Activated T-helper 2 cell treated with anti-CD3 and anti-CD28 coated beads, Interferon-gamma antibody, Interleukin-2, Interleukin-4, amounts not matched to agents 10 μg/mL and 5 μg/mL and 100 μg/mL, durations not matched to agents 14 hours and 24 hours and 36 hours (primary cell): ENCODE results near the gene EVA1B. TPM values are rescaled to one million over a fixed set of nuclear protein-coding genes. Genes with fewer than 3 reads are reported as not detected.

Source experiments
- DNase-seq: peaks from one replicate; pipeline ENCODE4 v3.0.0; 2021; ENCODE audit warnings: low spot score
- H3K27ac Mint-ChIP-seq: one replicate; pipeline ENCODE4 v1.8.0; 2021; ENCODE audit warnings: mixed read lengths
- H3K27me3 Mint-ChIP-seq: one replicate; pipeline ENCODE4 v1.8.0; 2021; ENCODE audit warnings: low read depth, mixed read lengths
- H3K36me3 Mint-ChIP-seq: one replicate; pipeline ENCODE4 v1.8.0; 2021; ENCODE audit warnings: low read depth, mixed read lengths
- H3K4me1 Mint-ChIP-seq: one replicate; pipeline ENCODE4 v1.8.0; 2021; ENCODE audit warnings: low read depth, mixed read lengths
- H3K4me3 Mint-ChIP-seq: one replicate; pipeline ENCODE4 v1.8.0; 2021; ENCODE audit warnings: low read depth, mild to moderate bottlenecking, moderate library complexity, mixed read lengths
- H3K9me3 Mint-ChIP-seq: one replicate; pipeline ENCODE4 v1.8.0; 2021; ENCODE audit warnings: mixed read lengths
- intact Hi-C: fragments of 100-400 bp; cut with micrococcal nuclease; formaldehyde crosslinking; loops from one replicate; pipeline ENCODE4 v1.15.1; 2023
- total RNA-seq: library from RNA; stranded (reverse); gene quantifications from 2 replicates; pipeline ENCODE4 v1.2.3, GENCODE V29; 2022

The EVA1B gene
- total RNA-seq, 1 donor from 2014 or later: 10.7 TPM

DNA sequence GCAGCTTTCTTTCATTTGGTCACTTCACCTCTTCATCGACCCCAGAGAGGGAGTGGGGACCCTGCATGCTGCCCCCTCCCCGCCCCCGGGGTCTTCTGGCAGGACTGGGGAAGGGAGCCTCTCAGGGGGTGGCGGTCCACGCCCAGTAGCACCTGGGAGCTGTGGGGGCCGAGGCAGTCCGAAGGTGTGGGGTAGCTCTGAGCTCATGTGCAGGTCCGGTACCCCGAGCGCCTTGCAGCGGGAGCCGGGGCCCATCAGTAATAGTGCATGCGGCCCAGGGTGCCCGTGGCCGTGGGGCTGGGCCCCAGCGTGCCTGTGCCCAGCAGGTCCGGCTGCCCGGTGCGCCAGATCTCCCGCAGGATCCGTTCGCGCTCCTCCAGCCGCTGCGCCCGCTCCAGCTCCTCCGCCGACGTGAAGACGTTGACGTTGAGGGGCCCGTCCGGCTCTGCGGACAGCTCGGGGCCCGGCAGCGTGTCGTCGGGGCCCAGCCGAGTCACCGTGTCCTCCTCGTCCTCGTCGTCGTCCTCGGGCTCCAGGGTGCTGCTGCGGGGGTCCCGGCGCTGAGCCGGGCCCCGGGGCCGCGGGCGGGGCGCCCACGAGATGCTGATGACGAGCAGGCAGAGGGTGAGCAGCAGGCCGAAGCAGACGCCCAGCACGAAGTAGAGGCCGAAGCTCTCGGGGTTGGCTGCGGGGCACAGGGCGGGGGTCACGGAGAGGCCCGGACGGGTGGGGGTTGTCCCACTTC lies 1.2 kb downstream of the EVA1B start:
- H3K27ac Mint-ChIP-seq: no peak overlapping the region
- DNase-seq: no peak
- intact Hi-C loops: loop anchor here (5.0 kb wide), 1 partner anchor 45 kb away; no protein-coding TSS in a partner anchor
- no peaks in the 10 kb centered on the region for H3K27me3 Mint-ChIP-seq
- peaks cover 4% of the 10 kb centered on the region for H3K36me3 Mint-ChIP-seq
- H3K9me3 Mint-ChIP-seq: no peaks in the 10 kb centered on the region
- H3K4me1 Mint-ChIP-seq: peaks cover 18% of the 10 kb centered on the region
- H3K4me3 Mint-ChIP-seq: peak overlapping the region; percentile 74

DNA sequence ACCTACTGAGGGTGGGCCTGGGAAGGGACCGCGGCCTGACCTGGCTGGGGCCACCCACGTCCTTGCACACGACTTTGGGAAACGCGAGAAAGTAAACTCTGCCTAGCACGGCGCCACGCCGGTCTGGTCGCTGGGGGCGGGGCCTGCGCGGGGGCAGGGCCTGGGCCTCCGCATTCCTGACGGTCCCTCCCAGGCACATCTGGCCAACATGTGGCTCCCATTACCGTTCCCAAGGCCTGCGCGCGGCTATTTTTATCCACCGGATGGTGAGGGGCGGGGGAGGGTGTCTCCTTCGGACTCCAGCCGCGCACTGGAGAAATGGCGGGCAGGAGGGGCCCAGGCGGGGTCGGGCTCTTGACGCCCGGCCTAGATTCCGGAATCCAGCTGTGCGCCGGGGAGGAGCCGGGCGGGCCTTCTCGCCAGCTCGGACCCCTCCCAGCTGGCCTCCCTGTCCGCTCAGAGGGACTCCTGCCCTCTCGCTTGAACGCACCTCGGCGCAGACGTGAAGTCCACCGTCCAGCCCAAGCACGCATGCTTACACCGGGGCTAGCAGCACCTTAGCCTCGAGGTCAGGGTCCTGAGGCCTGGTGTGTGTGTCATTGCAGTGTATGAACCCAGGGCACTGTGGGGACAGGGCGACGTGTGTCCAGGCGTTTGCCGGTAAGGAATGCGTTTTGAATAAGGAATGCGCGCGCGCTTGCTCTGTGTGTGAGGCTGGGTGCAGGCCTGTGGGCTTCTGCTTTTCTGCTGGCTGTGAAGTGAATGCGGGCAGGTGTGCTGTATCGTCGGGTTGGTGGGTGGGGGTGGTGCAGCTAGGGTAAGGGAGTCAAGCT lies 2.1 kb downstream of the EVA1B start:
- Mint-ChIP-seq H3K27me3 (no peaks in the 10 kb centered on the region), H3K4me1 (peaks cover 18% of the 10 kb centered on the region), H3K4me3 (peak overlapping the region; percentile 46), H3K9me3 (no peaks in the 10 kb centered on the region), H3K36me3 (peaks cover 8% of the 10 kb centered on the region), H3K27ac (no peak overlapping the region)
- intact Hi-C loops: loop anchor here (5.0 kb wide), 1 partner anchor 46 kb away; no protein-coding TSS in a partner anchor
- DNase-seq: no peak

DNA sequence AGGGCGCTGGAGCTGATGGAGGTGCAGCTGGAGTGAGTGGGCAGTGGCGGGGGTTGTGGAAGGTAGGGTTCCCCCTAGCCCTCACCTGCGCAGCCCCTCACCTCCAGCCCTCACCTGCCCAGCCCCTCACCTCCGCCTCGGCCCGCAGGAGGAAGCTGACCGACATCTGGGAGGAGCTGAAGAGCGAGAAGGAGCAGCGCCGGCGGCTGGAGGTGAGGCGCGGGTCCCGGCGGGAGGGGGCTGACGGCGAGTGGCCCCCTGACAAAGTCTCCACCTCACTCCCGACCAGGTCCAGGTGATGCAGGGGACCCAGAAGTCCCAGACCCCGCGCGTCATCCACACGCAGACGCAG lies 2.7 kb downstream of the EVA1B start:
- no peak overlapping the region for H3K27ac Mint-ChIP-seq
- no peak for DNase-seq
- H3K36me3 Mint-ChIP-seq: peaks cover 11% of the 10 kb centered on the region
- peak overlapping the region; percentile 4 for H3K4me3 Mint-ChIP-seq
- peaks cover 18% of the 10 kb centered on the region for H3K4me1 Mint-ChIP-seq
- no peaks in the 10 kb centered on the region for H3K27me3 Mint-ChIP-seq
- intact Hi-C loops: loop anchor here (5.0 kb wide), 1 partner anchor 47 kb away; no protein-coding TSS in a partner anchor
- no peaks in the 10 kb centered on the region for H3K9me3 Mint-ChIP-seq

DNA sequence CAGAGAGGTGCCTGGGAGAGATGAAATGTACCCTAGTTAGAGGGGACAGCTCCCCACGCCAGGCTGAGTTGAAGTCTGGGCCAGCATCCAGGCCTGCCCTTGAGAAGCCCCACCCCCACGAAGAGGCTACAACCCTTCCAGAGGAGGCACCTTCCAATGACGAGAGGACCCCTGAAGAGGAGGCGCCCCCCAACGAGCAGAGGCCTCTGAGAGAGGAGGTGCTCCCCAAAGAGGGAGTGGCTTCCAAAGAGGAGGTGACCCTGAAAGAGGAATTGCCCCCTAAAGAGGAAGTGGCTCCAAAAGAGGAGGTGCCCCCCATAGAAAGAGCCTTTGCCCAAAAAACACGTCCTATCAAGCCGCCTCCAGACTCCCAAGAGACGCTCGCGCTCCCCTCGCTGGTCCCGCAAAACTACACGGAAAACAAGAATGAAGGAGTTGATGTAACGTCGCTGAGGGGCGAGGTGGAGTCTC lies 3.1 kb downstream of the EVA1B start:
- Mint-ChIP-seq H3K9me3 (no peaks in the 10 kb centered on the region), H3K27me3 (no peaks in the 10 kb centered on the region), H3K36me3 (peaks cover 12% of the 10 kb centered on the region), H3K27ac (no peak overlapping the region), H3K4me1 (peaks cover 18% of the 10 kb centered on the region), H3K4me3 (peak overlapping the region; percentile 4)
- no peak for DNase-seq
- intact Hi-C loops: loop anchor here (5.0 kb wide), 1 partner anchor 47 kb away; no protein-coding TSS in a partner anchor

DNA sequence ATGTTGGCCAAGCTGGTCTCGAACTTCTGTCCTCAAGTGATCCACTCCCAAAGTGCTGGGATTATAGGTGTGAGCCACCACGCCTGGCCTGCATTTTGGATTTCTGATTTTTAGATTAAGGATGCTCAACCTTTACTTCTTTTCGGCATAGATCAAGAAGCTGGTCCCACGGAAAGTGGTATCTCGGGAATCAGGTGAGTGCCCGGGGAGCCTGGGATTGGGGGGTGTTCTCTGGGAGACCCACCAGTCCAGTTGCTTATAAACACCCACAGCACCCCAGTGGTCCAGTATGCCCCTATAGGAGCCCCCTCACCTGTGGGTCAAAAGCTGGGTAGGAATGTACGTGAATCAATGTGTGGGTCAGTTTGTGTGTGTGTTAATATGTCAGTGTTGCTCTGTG lies 14.0 kb downstream of the EVA1B start:
- Mint-ChIP-seq H3K27ac (no peak overlapping the region), H3K9me3 (no peaks in the 10 kb centered on the region), H3K36me3 (peaks cover 32% of the 10 kb centered on the region), H3K27me3 (no peaks in the 10 kb centered on the region), H3K4me3 (no peak overlapping the region), H3K4me1 (peaks cover 27% of the 10 kb centered on the region)
- DNase-seq: no peak
- intact Hi-C loops: loop anchor here (5.0 to 10.0 kb wide), 2 partner anchors 78 to 365 kb away; partner anchors contain the start of gene STK40

DNA sequence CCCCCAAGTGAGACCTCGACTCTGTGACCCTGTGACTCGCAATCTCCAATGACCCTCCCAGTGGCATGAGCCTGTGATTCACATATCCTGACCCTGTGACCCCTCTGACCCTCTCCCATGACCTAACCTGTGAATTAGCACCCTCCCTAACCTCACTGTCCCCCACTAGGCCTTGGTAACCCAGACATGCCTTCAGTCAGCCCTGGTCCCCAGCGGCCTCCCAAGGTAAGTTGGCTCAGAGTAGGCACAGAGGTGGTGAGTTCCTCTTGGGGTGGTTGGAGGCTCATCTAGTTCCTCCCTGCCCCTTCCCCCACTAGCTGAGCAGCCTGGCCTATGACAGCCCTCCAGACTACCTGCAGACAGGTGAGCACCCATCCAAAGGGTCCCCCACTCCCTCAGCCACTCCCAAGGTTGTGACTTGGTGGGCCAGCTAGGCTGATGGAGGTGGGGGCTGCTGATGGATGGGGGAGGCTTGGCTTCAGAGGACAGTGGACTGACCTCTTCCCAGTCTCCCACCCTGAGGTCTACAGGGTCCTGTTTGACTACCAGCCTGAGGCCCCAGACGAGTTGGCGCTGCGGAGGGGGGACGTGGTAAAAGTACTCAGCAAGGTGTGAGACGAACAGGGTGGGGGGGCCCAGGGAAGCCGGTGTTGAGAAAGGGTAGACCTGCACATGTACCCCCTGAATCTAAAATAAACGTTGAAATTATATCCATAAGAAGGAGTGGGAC lies 15.7 kb downstream of the EVA1B start:
- Mint-ChIP-seq H3K27me3 (no peaks in the 10 kb centered on the region), H3K9me3 (no peaks in the 10 kb centered on the region), H3K4me1 (peaks cover 32% of the 10 kb centered on the region), H3K4me3 (peak overlapping the region; percentile 99), H3K27ac (peak overlapping the region; percentile 95), H3K36me3 (peaks cover 40% of the 10 kb centered on the region)
- intact Hi-C loops: loop anchor here (2.0 to 10.0 kb wide), 4 partner anchors 80 to 363 kb away; partner anchors contain the start of genes STK40, THRAP3 and TRAPPC3
- DNase-seq: no peak

DNA sequence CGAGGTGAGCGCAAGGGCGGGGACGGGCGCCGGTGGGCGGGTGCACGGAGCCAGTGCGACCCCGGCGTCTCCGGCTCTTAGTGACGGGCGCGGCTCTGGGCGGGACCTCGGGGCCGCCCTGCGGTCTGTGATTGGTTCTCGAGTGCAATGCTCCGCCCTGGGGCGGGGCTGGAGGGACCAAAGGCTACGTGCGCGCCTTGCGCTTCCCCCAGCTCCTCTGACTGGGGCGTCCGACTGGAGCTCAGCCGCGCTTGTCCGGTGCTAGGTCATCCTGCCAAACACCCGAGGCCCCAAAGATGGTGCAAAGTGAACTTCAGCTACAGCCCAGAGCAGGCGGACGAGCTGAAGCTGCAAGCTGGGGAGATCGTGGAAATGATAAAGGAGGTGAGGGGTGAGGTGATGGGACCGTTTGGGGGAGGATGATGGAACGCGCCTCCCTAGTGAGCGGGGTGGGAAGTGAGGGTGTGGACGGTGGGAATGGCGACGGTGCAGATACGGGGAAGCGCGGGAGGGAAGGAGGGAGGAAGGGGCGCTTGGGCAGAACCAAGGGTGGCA lies 16.5 kb downstream of the EVA1B start:
- H3K9me3 Mint-ChIP-seq: no peaks in the 10 kb centered on the region
- H3K4me3 Mint-ChIP-seq: peak overlapping the region; percentile 99
- DNase-seq: peak; percentile 93
- H3K27ac Mint-ChIP-seq: peak overlapping the region; percentile 95
- intact Hi-C loops: loop anchor here (1.0 to 10.0 kb wide), 6 partner anchors 16 to 362 kb away; partner anchors contain the start of genes EVA1B, STK40, THRAP3 and TRAPPC3
- H3K27me3 Mint-ChIP-seq: no peaks in the 10 kb centered on the region
- H3K36me3 Mint-ChIP-seq: peaks cover 48% of the 10 kb centered on the region
- H3K4me1 Mint-ChIP-seq: peaks cover 37% of the 10 kb centered on the region

DNA sequence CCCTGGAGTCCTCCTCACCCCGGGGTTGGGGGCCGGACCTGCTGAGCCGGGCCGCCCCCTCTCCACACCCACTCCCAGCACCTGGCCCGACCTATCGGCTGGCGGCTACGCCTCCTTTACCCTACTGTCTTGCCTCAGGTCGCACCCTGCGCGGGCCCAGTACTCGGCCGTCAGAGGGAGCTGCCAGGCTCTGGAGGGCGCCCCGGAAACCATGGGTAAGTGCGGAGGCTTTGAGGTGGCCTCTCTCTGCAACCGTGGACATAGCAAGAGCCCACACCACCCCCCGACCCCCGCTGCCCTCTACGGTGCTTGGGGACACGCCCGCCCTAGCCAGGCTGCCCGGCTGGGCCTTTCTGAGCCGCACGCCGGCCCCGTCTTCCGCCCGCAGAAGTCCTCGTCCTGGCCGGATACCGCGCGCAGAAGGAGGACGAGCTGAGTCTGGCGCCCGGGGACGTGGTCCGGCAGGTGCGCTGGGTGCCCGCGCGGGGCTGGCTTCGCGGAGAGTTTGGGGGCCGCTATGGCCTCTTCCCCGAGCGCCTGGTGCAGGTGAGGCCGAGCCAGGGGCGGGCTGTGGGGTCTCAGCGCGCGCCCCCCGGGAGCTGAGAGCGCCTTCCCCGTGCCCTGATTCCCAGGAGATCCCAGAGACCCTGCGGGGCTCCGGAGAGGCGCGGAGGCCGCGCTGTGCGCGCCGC lies 17.1 kb downstream of the EVA1B start, which contains the start of gene SH3D21:
SH3D21 (plus strand) TSS at position 159 of the 692 bp plus-strand sequence; CDS start at position 212, 53 bp downstream.
- peaks cover 37% of the 10 kb centered on the region for H3K4me1 Mint-ChIP-seq
- peak; percentile 46 for DNase-seq
- intact Hi-C loops: loop anchor here (1.0 to 10.0 kb wide), 6 partner anchors 17 to 362 kb away; partner anchors contain the start of genes EVA1B, STK40, THRAP3 and TRAPPC3
- no peaks in the 10 kb centered on the region for H3K27me3 Mint-ChIP-seq
- H3K36me3 Mint-ChIP-seq: peaks cover 54% of the 10 kb centered on the region
- H3K27ac Mint-ChIP-seq: peak within 1 kb of the TSS; percentile 95
- H3K4me3 Mint-ChIP-seq: peak within 1 kb of the TSS; percentile 99
- H3K9me3 Mint-ChIP-seq: no peaks in the 10 kb centered on the region

DNA sequence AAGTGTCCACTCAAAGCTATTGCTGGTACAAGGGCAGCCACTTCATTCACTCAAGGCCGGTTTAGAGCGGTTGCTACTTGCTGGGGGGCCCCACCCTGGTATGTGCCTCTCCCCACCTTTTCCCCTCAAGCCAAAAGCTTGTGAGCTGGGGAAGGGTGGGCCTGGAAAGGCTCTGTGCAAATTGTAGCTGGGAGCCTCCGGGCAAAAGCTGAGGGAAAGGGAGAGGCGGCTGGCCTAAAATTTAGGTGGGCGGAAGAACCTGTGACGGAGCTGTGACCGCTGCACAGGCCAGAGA lies 17.6 kb downstream of the EVA1B start:
- H3K36me3 Mint-ChIP-seq: peaks cover 59% of the 10 kb centered on the region
- no peak for DNase-seq
- intact Hi-C loops: loop anchor here (1.0 to 10.0 kb wide), 6 partner anchors 17 to 361 kb away; partner anchors contain the start of genes EVA1B, STK40, THRAP3 and TRAPPC3
- H3K4me1 Mint-ChIP-seq: peaks cover 41% of the 10 kb centered on the region
- H3K4me3 Mint-ChIP-seq: peak overlapping the region; percentile 61
- H3K9me3 Mint-ChIP-seq: no peaks in the 10 kb centered on the region
- H3K27me3 Mint-ChIP-seq: no peaks in the 10 kb centered on the region
- peak overlapping the region; percentile 73 for H3K27ac Mint-ChIP-seq

DNA sequence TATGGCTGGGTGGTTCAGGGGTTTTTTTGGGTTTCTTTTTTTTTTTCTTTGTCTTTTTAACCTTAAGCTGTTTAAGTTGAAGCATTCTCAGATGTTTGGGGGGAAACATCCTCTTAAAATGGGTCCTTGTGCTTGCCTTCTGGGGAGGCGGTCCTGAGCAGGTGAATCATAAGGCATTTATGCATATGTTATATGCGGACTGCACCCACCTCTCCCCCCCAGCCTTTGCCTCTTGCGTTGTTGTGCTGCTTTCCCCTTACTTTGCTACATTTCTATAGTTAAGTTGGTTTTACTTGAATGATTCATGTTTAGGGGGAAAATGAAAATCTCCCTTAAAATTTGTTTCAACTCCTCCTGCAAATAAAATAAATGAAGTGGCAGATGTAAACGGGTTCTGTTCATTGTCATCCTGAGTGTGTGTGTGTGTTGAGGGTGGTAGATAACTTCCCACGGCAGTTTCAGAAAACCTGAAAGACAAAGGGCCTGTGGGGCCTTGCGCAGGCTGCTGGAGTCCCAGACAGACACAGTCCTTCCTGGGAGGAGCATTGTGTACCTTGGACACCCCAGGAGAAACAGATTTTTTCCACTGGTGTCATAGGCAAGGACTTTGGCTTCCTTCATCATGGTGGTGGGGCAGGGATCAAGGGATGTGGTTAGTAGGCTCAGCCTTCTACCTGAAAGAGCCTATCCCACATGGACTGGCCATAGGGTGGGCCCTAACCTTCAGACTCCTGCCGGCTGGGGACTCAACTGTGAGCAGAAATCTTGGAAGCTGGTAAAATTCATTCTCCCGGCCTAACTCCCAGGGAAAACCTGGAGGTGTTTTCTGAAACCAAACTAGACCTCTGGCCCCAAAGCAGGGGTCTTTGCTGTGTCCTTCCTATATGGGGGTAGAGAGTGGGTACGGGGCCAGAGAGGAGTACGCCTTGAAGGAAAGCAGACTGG lies 18.2 kb downstream of the EVA1B start:
- Mint-ChIP-seq H3K4me3 (peak overlapping the region; percentile 61), H3K36me3 (peaks cover 62% of the 10 kb centered on the region), H3K27me3 (no peaks in the 10 kb centered on the region), H3K27ac (peak overlapping the region; percentile 89), H3K9me3 (no peaks in the 10 kb centered on the region), H3K4me1 (peaks cover 43% of the 10 kb centered on the region)
- intact Hi-C loops: loop anchor here (5.0 to 10.0 kb wide), 2 partner anchors 82 to 360 kb away; partner anchors contain the start of gene STK40
- DNase-seq: no peak
